Small intestine (tissue), 7 donors: Measurements from ENCODE around the gene SFXN5. TPM values are rescaled to one million over a fixed set of nuclear protein-coding genes. Genes with fewer than 3 reads are reported as not detected.

ENCODE experiments used
- DNase-seq, 2 donors: peaks; one replicate each; pipeline versions ENCODE4 v3.0.0 to v3.0.0-alpha.2; 2013
- FAIRE-seq: peaks from 2 replicates; lab custom pipeline; 2012; peaks lifted over from hg19 to GRCh38; lab: Jason Lieb, UNC
- H3K27ac ChIP-seq, 3 donors: one replicate each; pipeline ENCODE4 v1.5.1; 2013; ENCODE audit warnings: low read length in 2 of 3, mild to moderate bottlenecking in 2 of 3, control low read depth in 1 of 3, inconsistent platforms in 1 of 3, low read depth in 1 of 3, moderate library complexity in 1 of 3
- H3K27me3 ChIP-seq, 3 donors: one replicate each; pipeline ENCODE4 v1.6.1; 2013; ENCODE audit warnings: low read length in 3 of 3, inconsistent platforms in 1 of 3; ENCODE audit not compliant: control insufficient read depth in 3 of 3, insufficient read depth in 3 of 3
- H3K36me3 ChIP-seq, 3 donors: one replicate each; pipeline ENCODE4 v1.6.1; 2013; ENCODE audit warnings: low read length in 3 of 3, inconsistent platforms in 1 of 3, low read depth in 1 of 3, mild to moderate bottlenecking in 1 of 3, moderate library complexity in 1 of 3; ENCODE audit not compliant: control insufficient read depth in 3 of 3, insufficient read depth in 2 of 3
- H3K4me1 ChIP-seq, 3 donors: one replicate each; pipeline ENCODE4 v1.6.1; 2013; ENCODE audit warnings: low read length in 2 of 3, inconsistent platforms in 1 of 3, low read depth in 1 of 3, mild to moderate bottlenecking in 1 of 3, moderate library complexity in 1 of 3; ENCODE audit not compliant: control insufficient read depth in 3 of 3, insufficient read depth in 2 of 3
- H3K4me3 ChIP-seq, 3 donors: one replicate each; pipeline ENCODE4 v1.5.1; 2013; ENCODE audit warnings: low read length in 3 of 3, control low read depth in 1 of 3, inconsistent platforms in 1 of 3, low read depth in 1 of 3, mild to moderate bottlenecking in 1 of 3, moderate library complexity in 1 of 3
- H3K9me3 ChIP-seq, 2 donors: one replicate each; pipeline ENCODE4 v1.6.1; 2013; ENCODE audit warnings: low read depth in 1 of 2, low read length in 1 of 2; ENCODE audit not compliant: control insufficient read depth in 2 of 2, insufficient read depth in 1 of 2
- WGBS, 3 donors: extraction: QIAGEN DNeasy Blood & Tissue Kit; methylation state at CpG; one replicate each; pipeline ENCODE4 v1.1.7; 2013; 5-methylcytosine and 5-hydroxymethylcytosine counted together
- polyA plus RNA-seq, 4 donors: library from polyadenylated mRNA; stranded (reverse) in 3 of 4; unstranded in 1 of 4; fragments of 200-250 nt in 3 of 4; fragments of 120-200 nt in 1 of 4; gene quantifications; one replicate each; pipeline versions ENCODE4 v1.2.1 to v1.2.3, GENCODE V29; 2013
- donor health status: healthy with polysubstance abuse.
- donor health status: control.
- donor health status: control.
- donor health status: Bipolar disorder and iron deficiency.
- donor health status: healthy.

SFXN5 gene
- polyA plus RNA-seq, 4 donors, result 5.4 to 28.5 (median 9.8) TPM

- H3K27me3 ChIP-seq, result no peaks in the 10 kb centered on the region
- no peak overlapping the region for H3K4me3 ChIP-seq
- H3K9me3 ChIP-seq, result no peaks in the 10 kb centered on the region
- H3K27ac ChIP-seq, result no peak overlapping the region
- H3K4me1 ChIP-seq, result no peaks in the 10 kb centered on the region
- 85 to 95% (median 91%) methylated on average over 8 of the region's 8 CpGs for WGBS, 3 donors
- DNase-seq (no peak), FAIRE-seq (no peak)
- H3K36me3 ChIP-seq, result peaks cover 0 to 25% (median 0%) of the 10 kb centered on the region in 3 donors
Measured at GRCh38 chr2:72973137-72973535, 98.4 kb downstream of the SFXN5 start.

GRCh38 chr2:72972352-72973136 is 99.0 kb downstream of the SFXN5 start:
- no peak for DNase-seq
- no peak for FAIRE-seq

GRCh38 chr2:72971036-72971435 is 100.5 kb downstream of the SFXN5 start:
- 87 to 91% (median 91%) methylated on average over 7 of the region's 7 CpGs for WGBS, 3 donors

More at GRCh38 chr2:72972352-72973136, 99.0 kb downstream of the SFXN5 start:
- H3K27me3 ChIP-seq, result no peaks in the 10 kb centered on the region
- H3K4me3 ChIP-seq, result no peak overlapping the region
- 84 to 91% (median 87%) methylated on average over 12 of the region's 12 CpGs for WGBS, 3 donors
- H3K36me3 ChIP-seq, result peaks cover 0 to 28% (median 0%) of the 10 kb centered on the region in 3 donors
- H3K9me3 ChIP-seq, result no peaks in the 10 kb centered on the region
- H3K27ac ChIP-seq, result no peak overlapping the region
- no peaks in the 10 kb centered on the region for H3K4me1 ChIP-seq

GRCh38 chr2:72969706-72970105 is 101.8 kb downstream of the SFXN5 start:
- Histone ChIP-seq H3K4me3 (no peak overlapping the region), H3K36me3 (peaks cover 0 to 38% (median 0%) of the 10 kb centered on the region in 3 donors), H3K27ac (no peak overlapping the region), H3K9me3 (no peaks in the 10 kb centered on the region), H3K27me3 (no peaks in the 10 kb centered on the region), H3K4me1 (no peaks in the 10 kb centered on the region)
- WGBS, 3 donors, result 76 to 85% (median 85%) methylated on average over 4 of the region's 4 CpGs
- FAIRE-seq, result no peak
- no peak for DNase-seq

More at GRCh38 chr2:72971036-72971435, 100.5 kb downstream of the SFXN5 start:
- H3K9me3 ChIP-seq, result no peaks in the 10 kb centered on the region
- no peaks in the 10 kb centered on the region for H3K4me1 ChIP-seq
- no peak overlapping the region for H3K27ac ChIP-seq
- DNase-seq, result no peak
- no peak overlapping the region for H3K4me3 ChIP-seq
- H3K27me3 ChIP-seq, result no peaks in the 10 kb centered on the region
- peaks cover 0 to 34% (median 0%) of the 10 kb centered on the region in 3 donors for H3K36me3 ChIP-seq
- no peak for FAIRE-seq

GRCh38 chr2:72968286-72968685 is 103.2 kb downstream of the SFXN5 start:
- Histone ChIP-seq H3K27ac (no peak overlapping the region), H3K9me3 (no peaks in the 10 kb centered on the region), H3K4me1 (no peaks in the 10 kb centered on the region), H3K36me3 (peaks cover 0 to 48% (median 0%) of the 10 kb centered on the region in 3 donors), H3K4me3 (no peak overlapping the region), H3K27me3 (no peaks in the 10 kb centered on the region)
- FAIRE-seq (no peak), DNase-seq (no peak)
- WGBS, 3 donors, result 88 to 93% (median 93%) methylated on average over 8 of the region's 8 CpGs

- Histone ChIP-seq H3K9me3 (no peaks in the 10 kb centered on the region), H3K27ac (no peak overlapping the region), H3K4me1 (no peaks in the 10 kb centered on the region), H3K4me3 (no peak overlapping the region), H3K27me3 (no peaks in the 10 kb centered on the region), H3K36me3 (peaks cover 0 to 55% (median 0%) of the 10 kb centered on the region in 3 donors)
- DNase-seq (no peak), FAIRE-seq (no peak)
- 88 to 94% (median 93%) methylated on average over 14 of the region's 14 CpGs for WGBS, 3 donors
Measured at GRCh38 chr2:72965770-72966450, 105.6 kb downstream of the SFXN5 start.

GRCh38 chr2:72965016-72965415 is 106.5 kb downstream of the SFXN5 start:
- FAIRE-seq, result no peak

GRCh38 chr2:72964146-72964525 is 107.4 kb downstream of the SFXN5 start:
- H3K4me3 ChIP-seq, result no peak overlapping the region
- H3K9me3 ChIP-seq, result no peaks in the 10 kb centered on the region
- H3K27me3 ChIP-seq, result no peaks in the 10 kb centered on the region
- WGBS, 3 donors, result 92 to 98% (median 96%) methylated on average over 6 of the region's 6 CpGs
- H3K27ac ChIP-seq, result no peak overlapping the region
- DNase-seq (no peak), FAIRE-seq (no peak)
- H3K4me1 ChIP-seq, result no peaks in the 10 kb centered on the region
- H3K36me3 ChIP-seq, result peaks cover 0 to 55% (median 0%) of the 10 kb centered on the region in 3 donors

More at GRCh38 chr2:72965016-72965415, 106.5 kb downstream of the SFXN5 start:
- Histone ChIP-seq H3K36me3 (peaks cover 0 to 57% (median 0%) of the 10 kb centered on the region in 3 donors), H3K9me3 (no peaks in the 10 kb centered on the region), H3K4me1 (no peaks in the 10 kb centered on the region), H3K27ac (no peak overlapping the region), H3K4me3 (no peak overlapping the region), H3K27me3 (no peaks in the 10 kb centered on the region)
- 88 to 95% (median 91%) methylated on average over 12 of the region's 12 CpGs for whole genome bisulfite sequencing, 3 donors
- no peak for DNase-seq
